ENCODE measurements around the gene ARL8B.

Gene ARL8B

DNA sequence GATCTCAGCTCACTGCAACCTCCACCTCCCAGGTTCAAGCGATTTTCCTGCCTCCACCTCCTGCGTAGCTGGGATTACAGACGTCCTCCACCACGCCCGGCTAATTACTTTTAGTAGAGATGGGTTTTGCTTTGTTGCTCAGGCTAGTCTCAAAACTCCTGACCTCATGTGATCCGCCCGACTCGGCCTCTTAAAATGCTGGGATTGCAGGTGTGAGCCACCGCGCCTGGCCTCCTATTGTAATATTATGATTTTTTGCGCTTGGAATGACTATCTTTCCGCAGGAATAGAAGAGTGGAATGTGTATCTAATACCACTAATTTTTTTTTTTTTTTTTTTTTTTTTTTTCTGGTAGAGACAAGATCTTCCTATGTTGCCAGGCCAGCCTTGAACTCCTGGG is 1.8 kb downstream of the ARL8B start:
- TF ChIP-seq, protein P1, sequence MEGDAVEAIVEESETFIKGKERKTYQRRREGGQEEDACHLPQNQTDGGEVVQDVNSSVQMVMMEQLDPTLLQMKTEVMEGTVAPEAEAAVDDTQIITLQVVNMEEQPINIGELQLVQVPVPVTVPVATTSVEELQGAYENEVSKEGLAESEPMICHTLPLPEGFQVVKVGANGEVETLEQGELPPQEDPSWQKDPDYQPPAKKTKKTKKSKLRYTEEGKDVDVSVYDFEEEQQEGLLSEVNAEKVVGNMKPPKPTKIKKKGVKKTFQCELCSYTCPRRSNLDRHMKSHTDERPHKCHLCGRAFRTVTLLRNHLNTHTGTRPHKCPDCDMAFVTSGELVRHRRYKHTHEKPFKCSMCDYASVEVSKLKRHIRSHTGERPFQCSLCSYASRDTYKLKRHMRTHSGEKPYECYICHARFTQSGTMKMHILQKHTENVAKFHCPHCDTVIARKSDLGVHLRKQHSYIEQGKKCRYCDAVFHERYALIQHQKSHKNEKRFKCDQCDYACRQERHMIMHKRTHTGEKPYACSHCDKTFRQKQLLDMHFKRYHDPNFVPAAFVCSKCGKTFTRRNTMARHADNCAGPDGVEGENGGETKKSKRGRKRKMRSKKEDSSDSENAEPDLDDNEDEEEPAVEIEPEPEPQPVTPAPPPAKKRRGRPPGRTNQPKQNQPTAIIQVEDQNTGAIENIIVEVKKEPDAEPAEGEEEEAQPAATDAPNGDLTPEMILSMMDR (IDR thresholded peaks at IDR 0.05; ENCODE audit: low read depth, low read length): no peak
- DNase-seq (ENCODE audit: low read depth in 2 of 2): no peak
- H3K4me3 ChIP-seq (replicated peaks in 1 of 2; ENCODE audit: low read depth in 2 of 2, low read length in 2 of 2): peak overlapping the region; percentile 98 to 99

DNA sequence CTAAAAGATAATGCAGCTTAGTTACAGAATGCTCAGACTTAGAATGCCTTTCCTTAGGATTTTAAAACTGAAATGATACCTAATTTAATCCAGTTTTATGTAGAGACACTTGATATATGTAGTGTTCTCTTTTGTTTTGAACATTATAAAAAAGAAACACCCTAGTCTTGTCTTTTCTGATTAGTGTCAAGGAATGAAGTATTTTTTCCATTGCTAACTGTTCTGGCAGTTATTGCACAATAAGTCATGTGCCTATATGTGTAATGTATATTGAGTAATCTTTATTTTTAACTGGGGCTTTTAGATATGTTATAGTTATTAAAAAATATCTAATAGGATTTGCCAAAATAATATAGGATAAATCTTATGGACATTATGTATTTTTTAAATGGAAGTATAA is 4.5 kb downstream of the ARL8B start:
- DNase-seq (ENCODE audit: low read depth in 2 of 2): peak; percentile 67
- H3K4me3 ChIP-seq (replicated peaks in 1 of 2; ENCODE audit: low read depth in 2 of 2, low read length in 2 of 2): no peak overlapping the region
- TF ChIP-seq, protein P1 (IDR thresholded peaks at IDR 0.05; ENCODE audit: low read depth, low read length): no peak

DNA sequence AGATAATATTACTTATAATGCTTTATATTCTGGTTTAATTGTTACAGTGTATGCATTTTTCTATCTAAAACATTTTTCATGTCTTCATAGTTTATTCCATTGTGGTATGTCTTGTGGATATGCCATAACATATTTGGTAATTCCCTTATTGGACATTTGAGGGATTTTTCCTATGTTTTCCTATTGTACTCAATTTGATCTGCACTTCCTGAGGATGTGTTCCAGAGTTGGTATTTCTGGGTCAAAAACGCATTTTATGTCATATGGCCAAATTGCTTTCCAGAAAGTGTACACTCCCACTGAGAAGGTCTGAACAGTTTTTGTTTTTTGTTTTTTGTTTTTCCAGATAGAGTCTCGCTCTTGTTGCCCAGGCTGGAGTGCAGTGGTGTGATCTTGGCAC is 6.8 kb downstream of the ARL8B start:
- TF ChIP-seq, protein P1 (IDR thresholded peaks at IDR 0.05; ENCODE audit: low read depth, low read length): no peak
- H3K4me3 ChIP-seq (replicated peaks in 1 of 2; ENCODE audit: low read depth in 2 of 2, low read length in 2 of 2): no peak overlapping the region
- DNase-seq (ENCODE audit: low read depth in 2 of 2): peak in 1 of 2 donors; percentile 7

DNA sequence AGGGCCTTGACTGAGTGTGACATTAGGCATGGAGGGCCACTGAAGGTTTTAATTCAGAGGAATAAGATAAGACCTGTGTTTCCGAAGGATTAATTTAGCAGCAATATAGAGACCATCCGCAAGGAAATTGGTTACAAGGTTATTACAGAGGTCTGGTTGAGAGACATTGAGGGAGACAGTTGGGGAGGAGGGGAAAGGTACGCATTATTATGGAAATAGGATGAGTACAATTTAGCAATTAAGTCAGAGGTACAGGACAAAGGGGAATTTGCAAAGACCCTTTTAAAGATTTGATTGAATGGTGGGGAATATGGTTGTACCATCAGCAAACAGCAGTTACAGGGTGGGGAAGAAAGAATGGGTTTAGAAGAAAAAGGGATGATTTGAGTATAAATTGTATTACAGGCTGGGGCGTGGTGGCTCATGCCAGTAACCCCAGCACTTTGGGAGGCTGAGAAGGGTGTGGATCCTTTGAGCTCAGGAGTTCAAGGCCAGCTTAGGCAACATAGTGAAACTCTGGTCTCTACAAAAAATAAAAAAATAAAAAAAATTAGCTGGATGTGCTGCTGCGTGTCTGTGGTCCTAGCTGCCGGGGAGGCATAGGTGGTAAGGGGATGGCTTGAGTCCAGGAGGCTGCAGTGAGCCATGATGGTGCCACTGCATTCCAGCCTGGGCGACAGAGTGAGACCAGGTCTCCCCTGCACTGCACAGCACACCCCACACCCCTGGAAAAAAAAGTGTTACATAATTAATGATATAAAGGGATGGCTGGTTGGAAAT is 11.3 kb downstream of the ARL8B start:
- TF ChIP-seq, protein P1 (IDR thresholded peaks at IDR 0.05; ENCODE audit: low read depth, low read length): no peak

DNA sequence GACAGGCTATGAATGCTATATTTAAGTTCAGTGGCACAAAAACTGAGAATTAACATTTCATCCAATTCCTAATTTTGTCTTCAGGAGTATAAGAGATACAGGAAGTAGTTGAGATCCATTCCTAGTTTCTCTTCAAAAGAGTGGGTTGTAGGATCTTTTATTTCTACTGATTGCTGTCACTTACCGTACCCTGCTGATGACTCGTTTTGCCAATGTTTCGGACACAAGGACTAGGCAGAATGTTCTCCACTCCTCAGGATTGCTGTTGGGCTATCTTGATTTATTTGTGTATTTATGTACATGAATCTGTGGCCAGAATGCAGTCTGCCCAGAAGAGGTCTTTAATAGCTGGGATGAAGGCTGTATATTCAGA is 11.9 kb downstream of the ARL8B start:
- no peak for DNase-seq (ENCODE audit: low read depth in 2 of 2)
- H3K4me3 ChIP-seq (replicated peaks in 1 of 2; ENCODE audit: low read depth in 2 of 2, low read length in 2 of 2): no peak overlapping the region
- TF ChIP-seq, protein P1 (IDR thresholded peaks at IDR 0.05; ENCODE audit: low read depth, low read length): no peak

More for the DNA sequence above, 11.3 kb downstream of the ARL8B start:
- DNase-seq (ENCODE audit: low read depth in 2 of 2): no peak
- no peak overlapping the region for H3K4me3 ChIP-seq (replicated peaks in 1 of 2; ENCODE audit: low read depth in 2 of 2, low read length in 2 of 2)

DNA sequence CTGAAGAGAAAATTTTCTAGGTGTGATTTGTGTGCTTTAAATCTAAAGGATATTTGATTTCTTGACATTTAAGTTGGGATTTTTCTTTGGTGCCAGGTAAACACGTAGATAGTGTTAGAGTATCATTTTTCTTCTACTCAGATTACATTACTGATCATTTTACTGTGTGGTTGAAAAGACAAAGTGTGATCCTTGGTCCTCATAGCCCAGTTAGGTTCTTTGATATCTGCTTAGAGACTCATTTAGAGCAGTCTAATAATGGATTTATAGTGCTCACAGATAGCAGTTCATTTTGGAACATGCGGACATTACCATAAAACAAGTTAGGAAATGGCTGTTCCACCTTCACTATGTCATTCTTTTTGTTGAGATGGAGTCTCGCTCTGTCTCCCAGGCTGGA is 12.4 kb downstream of the ARL8B start:
- TF ChIP-seq, protein P1 (IDR thresholded peaks at IDR 0.05; ENCODE audit: low read depth, low read length): no peak
- DNase-seq (ENCODE audit: low read depth in 2 of 2): no peak
- no peak overlapping the region for H3K4me3 ChIP-seq (replicated peaks in 1 of 2; ENCODE audit: low read depth in 2 of 2, low read length in 2 of 2)

Data from cardiac fibroblast (primary cell).